ENCODE measurements around the gene SMIM27.

DNA sequence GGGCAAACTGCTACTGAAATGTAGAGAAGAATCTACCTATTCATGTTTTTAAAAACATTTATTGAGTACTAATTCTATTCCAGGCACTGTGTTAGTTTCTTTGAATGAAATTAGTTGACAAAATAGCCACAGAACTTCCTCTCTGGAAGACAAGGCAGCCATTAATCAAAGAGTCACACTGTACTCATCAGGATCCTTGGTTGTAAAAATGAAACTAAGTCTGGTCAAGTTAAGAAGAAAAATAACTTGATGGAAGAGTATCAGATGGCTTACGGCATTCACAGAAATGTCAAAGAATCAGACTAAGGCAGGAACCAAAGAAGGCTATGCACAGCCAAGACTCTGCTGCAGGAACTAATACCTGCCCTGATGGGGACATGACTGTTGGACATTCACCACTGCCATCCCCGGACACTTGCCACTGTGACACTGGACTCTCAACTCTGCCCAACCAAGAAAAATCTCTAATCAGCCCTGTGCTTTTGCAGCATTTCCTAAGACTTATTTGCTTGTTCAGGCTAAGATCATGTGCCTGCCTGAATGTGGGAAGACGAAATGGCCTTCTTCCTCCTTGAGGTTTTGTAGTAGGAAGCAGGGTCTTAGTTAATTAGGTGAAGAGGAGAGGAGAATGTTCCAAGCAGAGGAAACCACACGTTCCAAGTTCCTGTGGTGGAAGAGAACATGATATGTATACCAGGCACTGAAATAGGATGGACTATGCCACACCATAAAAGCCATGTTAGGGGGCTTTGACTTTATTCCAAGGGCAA lies 44.2 kb downstream of the SMIM27 start:
- TF ChIP-seq POLR2A (IDR thresholded peaks at IDR 0.05) (no peak), EP300 (IDR thresholded peaks at IDR 0.05) (no peak)
- TF ChIP-seq, protein P1, sequence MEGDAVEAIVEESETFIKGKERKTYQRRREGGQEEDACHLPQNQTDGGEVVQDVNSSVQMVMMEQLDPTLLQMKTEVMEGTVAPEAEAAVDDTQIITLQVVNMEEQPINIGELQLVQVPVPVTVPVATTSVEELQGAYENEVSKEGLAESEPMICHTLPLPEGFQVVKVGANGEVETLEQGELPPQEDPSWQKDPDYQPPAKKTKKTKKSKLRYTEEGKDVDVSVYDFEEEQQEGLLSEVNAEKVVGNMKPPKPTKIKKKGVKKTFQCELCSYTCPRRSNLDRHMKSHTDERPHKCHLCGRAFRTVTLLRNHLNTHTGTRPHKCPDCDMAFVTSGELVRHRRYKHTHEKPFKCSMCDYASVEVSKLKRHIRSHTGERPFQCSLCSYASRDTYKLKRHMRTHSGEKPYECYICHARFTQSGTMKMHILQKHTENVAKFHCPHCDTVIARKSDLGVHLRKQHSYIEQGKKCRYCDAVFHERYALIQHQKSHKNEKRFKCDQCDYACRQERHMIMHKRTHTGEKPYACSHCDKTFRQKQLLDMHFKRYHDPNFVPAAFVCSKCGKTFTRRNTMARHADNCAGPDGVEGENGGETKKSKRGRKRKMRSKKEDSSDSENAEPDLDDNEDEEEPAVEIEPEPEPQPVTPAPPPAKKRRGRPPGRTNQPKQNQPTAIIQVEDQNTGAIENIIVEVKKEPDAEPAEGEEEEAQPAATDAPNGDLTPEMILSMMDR (IDR thresholded peaks at IDR 0.05): no peak
